GM12878 (cell line): ENCODE measurements around the gene CNTNAP5. TPM values are rescaled to one million over a fixed set of nuclear protein-coding genes. Genes with fewer than 3 reads are reported as not detected.

Source experiments
- ATAC-seq: fragments of 200-7000 bp; cut with Tn5 transposase; 3 replicates; pipeline ENCODE4 v1.9.1; 2020; ENCODE audit warnings: mild to moderate bottlenecking, moderate library complexity
- BruUV-seq: library from RNA; stranded (reverse); fragments of 400-500 nt; replicated peaks from 2 replicates; lab custom pipeline; 2021; lab: Mats Ljungman, UMichigan
- CTCF ChIA-PET: fragments of 300-600 bp; sonication (Branson Sonifier 250); formaldehyde crosslinking; extraction: SDS; loops from one replicate; lab custom pipeline; 2021; ENCODE audit warnings: inconsistent platforms; lab: Yijun Ruan, JAX
- POLR2A ChIA-PET: fragments of 350-600 bp; formaldehyde crosslinking; extraction: SDS; loops from one replicate; lab custom pipeline; 2021; ENCODE audit warnings: inconsistent platforms; lab: Charles Lee
- RAD21 ChIA-PET: fragments of 300-600 bp; sonication (Branson Sonifier 250); formaldehyde crosslinking; loops from one replicate; lab custom pipeline; 2023; ENCODE audit warnings: antibody characterized with exemption; ENCODE audit not compliant: unreplicated experiment; lab: Charles Lee
- SMC1A ChIA-PET: fragments of 300-600 bp; sonication (Branson Sonifier 250); formaldehyde crosslinking; loops from one replicate; lab custom pipeline; 2023; ENCODE audit not compliant: unreplicated experiment, uncharacterized antibody; lab: Charles Lee
- DNase-seq: peaks from one replicate; pipeline ENCODE4 v3.0.0-alpha.2; 2011; ENCODE audit warnings: low read depth, low spot score
- FAIRE-seq: peaks from 3 replicates; lab custom pipeline; 2011; peaks lifted over from hg19 to GRCh38; lab: Jason Lieb, UNC
- H2AFZ ChIP-seq: 2 replicates; pipeline ENCODE4 v1.6.0; 2011; ENCODE audit warnings: low read depth, low read length, control low read depth; ENCODE audit not compliant: control insufficient read depth
- H3K27ac ChIP-seq: 2 replicates; pipeline ENCODE4 v1.5.1; 2011; ENCODE audit warnings: control low read depth; ENCODE audit not compliant: control insufficient read depth, insufficient read depth
- H3K27me3 ChIP-seq, 2 experiments: replicated peaks in 1 of 2; 2 replicates each; pipeline versions ENCODE4 v1.6.0 to v1.6.1; 2011; ENCODE audit warnings: low read length in 1 of 2; ENCODE audit not compliant: control insufficient read depth in 2 of 2, insufficient read depth in 2 of 2
- H3K36me3 ChIP-seq, 2 experiments: 2 replicates each; pipeline ENCODE4 v1.5.1; 2011; ENCODE audit warnings: low read length in 1 of 2; ENCODE audit not compliant: control insufficient read depth in 2 of 2, insufficient read depth in 2 of 2
- H3K4me1 ChIP-seq: 2 replicates; pipeline ENCODE4 v1.6.1; 2011; ENCODE audit warnings: mild to moderate bottlenecking, low read length, moderate library complexity, mixed read lengths; ENCODE audit not compliant: control insufficient read depth, insufficient read depth
- H3K4me2 ChIP-seq: 2 replicates; pipeline ENCODE4 v1.6.0; 2011; ENCODE audit warnings: control low read depth; ENCODE audit not compliant: control insufficient read depth, insufficient read depth
- H3K4me3 ChIP-seq: fragments of 200-600 bp; sonication (generic); 2 replicates; pipeline ENCODE4 v1.5.1; 2016
- H3K79me2 ChIP-seq: 2 replicates; pipeline ENCODE4 v1.6.0; 2011; ENCODE audit warnings: low read length; ENCODE audit not compliant: control insufficient read depth, insufficient read depth
- H3K9ac ChIP-seq: 2 replicates; pipeline ENCODE4 v1.8.0; 2011; ENCODE audit warnings: low read length, control low read depth, mixed read lengths; ENCODE audit not compliant: control insufficient read depth, insufficient read depth
- H3K9me3 ChIP-seq: replicated peaks from 3 replicates; pipeline ENCODE4 v1.5.1; 2011; ENCODE audit warnings: mild to moderate bottlenecking, low read length; ENCODE audit not compliant: control insufficient read depth, insufficient read depth
- H4K20me1 ChIP-seq: 2 replicates; pipeline ENCODE4 v1.6.0; 2011; ENCODE audit not compliant: control insufficient read depth, insufficient read depth
- BCL11A ChIP-seq: IDR thresholded peaks from 2 replicates; pipeline ENCODE4 v1.6.1; 2011; ENCODE audit warnings: low read depth, low read length
- CREB1 ChIP-seq: IDR thresholded peaks from 2 replicates; pipeline ENCODE4 v1.6.1; 2012; ENCODE audit warnings: low read depth, mild to moderate bottlenecking, inconsistent platforms
- ELK1 ChIP-seq: IDR thresholded peaks from 2 replicates; pipeline ENCODE4 v1.6.1; 2012; ENCODE audit warnings: low read depth, low read length, improper control_type of control experiment
- ESRRA ChIP-seq: IDR thresholded peaks from 2 replicates; pipeline ENCODE4 v1.6.1; 2012; ENCODE audit warnings: mild to moderate bottlenecking, low read length, improper control_type of control experiment
- NR2C1 ChIP-seq: fragments of 450-650 bp; IDR thresholded peaks from 2 replicates; pipeline ENCODE4 v1.6.1; 2017; ENCODE audit warnings: antibody characterized with exemption, mild to moderate bottlenecking, moderate library complexity
- POU2F2 ChIP-seq: IDR thresholded peaks from 3 replicates; pipeline ENCODE4 v1.6.1; 2011; ENCODE audit warnings: low read depth, mild to moderate bottlenecking, low read length, borderline replicate concordance
- RAD21 ChIP-seq: IDR thresholded peaks from 2 replicates; pipeline ENCODE4 v1.6.1; 2011; ENCODE audit warnings: mild to moderate bottlenecking, low read depth, low read length, moderate library complexity; ENCODE audit not compliant: insufficient read depth
- SIX5 ChIP-seq: IDR thresholded peaks from 2 replicates; pipeline ENCODE4 v1.6.1; 2011; ENCODE audit warnings: mild to moderate bottlenecking, low read depth, low read length, moderate library complexity; ENCODE audit not compliant: severe bottlenecking
- SPI1 ChIP-seq: IDR thresholded peaks from 2 replicates; pipeline ENCODE4 v1.6.1; 2011; ENCODE audit warnings: low read depth, mild to moderate bottlenecking, low read length, moderate library complexity, borderline replicate concordance; ENCODE audit not compliant: insufficient read depth
- WGBS: methylation state at CpG from one replicate; pipeline ENCODE4 v1.1.6; 2016; ENCODE audit warnings: low lambda C conversion rate; ENCODE audit not compliant: insufficient replicate concordance, insufficient coverage; ENCODE audit errors: missing lambda C conversion rate; 5-methylcytosine and 5-hydroxymethylcytosine counted together
- in situ Hi-C: fragments of 300-500 bp; cut with MboI; formaldehyde crosslinking; loops from 9 replicates; pipeline ENCODE4 v1.14.3; 2018; ENCODE audit warnings: mixed read lengths
- intact Hi-C: fragments of 100-400 bp; cut with micrococcal nuclease; formaldehyde crosslinking; loops from one replicate; pipeline ENCODE4 v1.14.2; 2022; ENCODE audit not compliant: unreplicated experiment
- polyA plus RNA-seq, 11 experiments: library from polyadenylated mRNA; depleted of rRNA in 4 of 11; unstranded in 6 of 11; stranded (reverse) in 5 of 11; fragments of >200 nt; fragmentation: Nextera tagmentation in 4 of 11; fragmentation: Illumina TruSeq in 1 of 11; extraction: Ambion mirVana in 4 of 11; extraction: Trizol in 1 of 11; gene quantifications; 1 replicate in 1 of 11; 2 replicates in 10 of 11; pipeline versions ENCODE4 v1.2.1 to v1.2.3, GENCODE V29; 2011 to 2016; ENCODE audit warnings: inconsistent platforms in 2 of 11, missing spikeins in 2 of 11, low read depth in 1 of 11
- total RNA-seq, 4 experiments: library from RNA; depleted of rRNA in 3 of 4; stranded (reverse); fragments of >200 nt in 3 of 4; fragmentation: Illumina TruSeq in 1 of 4; extraction: Trizol in 1 of 4; gene quantifications; 2 replicates each; pipeline versions ENCODE4 v1.2.1 to v1.2.3, GENCODE V29; 2013 to 2021
- TF ChIP-seq, protein P1 (sequence below): fragments of 450-650 bp; IDR thresholded peaks from 2 replicates; pipeline ENCODE4 v1.6.1; 2017; ENCODE audit warnings: antibody characterized with exemption, mild to moderate bottlenecking, moderate library complexity
- TF ChIP-seq, protein P2 (sequence below): IDR thresholded peaks from 2 replicates; pipeline ENCODE4 v1.6.1; 2012; ENCODE audit warnings: low read length, inconsistent platforms

The CNTNAP5 gene
- total and polyA plus RNA-seq, 10 of the 15 experiments (the other 5 are each of a cell fraction or from before 2014, with no cell fraction given) = not detected

DNA sequence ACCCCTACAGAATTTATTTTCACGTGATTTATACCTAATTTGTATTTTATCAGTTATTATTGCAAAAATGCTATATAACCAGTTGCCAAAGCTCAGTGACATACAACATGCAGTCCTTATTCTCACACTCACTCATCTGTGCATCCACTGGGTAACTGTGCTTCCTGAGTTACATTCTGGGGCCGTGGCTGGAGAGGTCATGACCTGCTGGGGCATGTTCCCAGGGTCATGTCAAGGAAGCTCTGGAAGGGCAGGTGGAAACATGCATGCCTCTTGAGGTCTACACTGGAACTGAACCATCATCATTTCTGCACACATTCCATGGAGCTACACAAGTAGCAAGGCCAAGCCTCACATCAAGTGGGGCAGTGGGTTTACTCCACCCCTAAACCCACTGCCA is 715.5 kb downstream of the CNTNAP5 start:
- Histone ChIP-seq H3K27me3 (no peaks in the 10 kb centered on the region), H3K27ac (no peak overlapping the region), H3K4me1 (no peaks in the 10 kb centered on the region), H2AFZ (no peak overlapping the region), H3K9ac (no peak overlapping the region), H3K79me2 (no peaks in the 10 kb centered on the region), H3K36me3 (no peaks in the 10 kb centered on the region), H3K9me3 (no peaks in the 10 kb centered on the region), H3K4me2 (no peak overlapping the region), H4K20me1 (no peaks in the 10 kb centered on the region), H3K4me3 (no peak overlapping the region)
- WGBS = 0% methylated on average over 2 of the region's 2 CpGs
- FAIRE-seq (no peak), DNase-seq (no peak), ATAC-seq (no peak)
- ChIA-PET CTCF (no interaction called here), POLR2A (no interaction called here), SMC1A (no interaction called here), RAD21 (no interaction called here)
- in situ Hi-C loops = no loop called here
- intact Hi-C loops = no loop called here
- TF ChIP-seq BCL11A = no peak
- TF ChIP-seq SIX5 = no peak
- no peak for TF ChIP-seq NR2C1
- TF ChIP-seq ESRRA = no peak
- no peak for TF ChIP-seq ELK1
- TF ChIP-seq SPI1 = no peak
- no peak for TF ChIP-seq RAD21
- no peak for TF ChIP-seq POU2F2
- TF ChIP-seq, protein P1, sequence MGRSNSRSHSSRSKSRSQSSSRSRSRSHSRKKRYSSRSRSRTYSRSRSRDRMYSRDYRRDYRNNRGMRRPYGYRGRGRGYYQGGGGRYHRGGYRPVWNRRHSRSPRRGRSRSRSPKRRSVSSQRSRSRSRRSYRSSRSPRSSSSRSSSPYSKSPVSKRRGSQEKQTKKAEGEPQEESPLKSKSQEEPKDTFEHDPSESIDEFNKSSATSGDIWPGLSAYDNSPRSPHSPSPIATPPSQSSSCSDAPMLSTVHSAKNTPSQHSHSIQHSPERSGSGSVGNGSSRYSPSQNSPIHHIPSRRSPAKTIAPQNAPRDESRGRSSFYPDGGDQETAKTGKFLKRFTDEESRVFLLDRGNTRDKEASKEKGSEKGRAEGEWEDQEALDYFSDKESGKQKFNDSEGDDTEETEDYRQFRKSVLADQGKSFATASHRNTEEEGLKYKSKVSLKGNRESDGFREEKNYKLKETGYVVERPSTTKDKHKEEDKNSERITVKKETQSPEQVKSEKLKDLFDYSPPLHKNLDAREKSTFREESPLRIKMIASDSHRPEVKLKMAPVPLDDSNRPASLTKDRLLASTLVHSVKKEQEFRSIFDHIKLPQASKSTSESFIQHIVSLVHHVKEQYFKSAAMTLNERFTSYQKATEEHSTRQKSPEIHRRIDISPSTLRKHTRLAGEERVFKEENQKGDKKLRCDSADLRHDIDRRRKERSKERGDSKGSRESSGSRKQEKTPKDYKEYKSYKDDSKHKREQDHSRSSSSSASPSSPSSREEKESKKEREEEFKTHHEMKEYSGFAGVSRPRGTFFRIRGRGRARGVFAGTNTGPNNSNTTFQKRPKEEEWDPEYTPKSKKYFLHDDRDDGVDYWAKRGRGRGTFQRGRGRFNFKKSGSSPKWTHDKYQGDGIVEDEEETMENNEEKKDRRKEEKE = no peak
- TF ChIP-seq, protein P2, sequence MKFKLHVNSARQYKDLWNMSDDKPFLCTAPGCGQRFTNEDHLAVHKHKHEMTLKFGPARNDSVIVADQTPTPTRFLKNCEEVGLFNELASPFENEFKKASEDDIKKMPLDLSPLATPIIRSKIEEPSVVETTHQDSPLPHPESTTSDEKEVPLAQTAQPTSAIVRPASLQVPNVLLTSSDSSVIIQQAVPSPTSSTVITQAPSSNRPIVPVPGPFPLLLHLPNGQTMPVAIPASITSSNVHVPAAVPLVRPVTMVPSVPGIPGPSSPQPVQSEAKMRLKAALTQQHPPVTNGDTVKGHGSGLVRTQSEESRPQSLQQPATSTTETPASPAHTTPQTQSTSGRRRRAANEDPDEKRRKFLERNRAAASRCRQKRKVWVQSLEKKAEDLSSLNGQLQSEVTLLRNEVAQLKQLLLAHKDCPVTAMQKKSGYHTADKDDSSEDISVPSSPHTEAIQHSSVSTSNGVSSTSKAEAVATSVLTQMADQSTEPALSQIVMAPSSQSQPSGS = no peak
- no peak for TF ChIP-seq CREB1
- BruUV-seq = no TSS peak
